ENCODE data around the gene NEK6. TPM values are rescaled to one million over a fixed set of nuclear protein-coding genes. Genes with fewer than 3 reads are reported as not detected.

The NEK6 gene
- polyA plus RNA-seq, 1 donor from 2014 or later = 76.2 TPM

- peak overlapping the region in 1 of 3 donors; percentile 42 for H3K27ac Mint-ChIP-seq
- no peaks in the 10 kb centered on the region for H3K27me3 Mint-ChIP-seq
- H3K9me3 Mint-ChIP-seq = no peaks in the 10 kb centered on the region
- H3K4me1 Mint-ChIP-seq = peaks cover 10 to 19% (median 10%) of the 10 kb centered on the region in 3 donors
- no peaks in the 10 kb centered on the region for H3K36me3 Mint-ChIP-seq
- H3K4me3 Mint-ChIP-seq = no peak overlapping the region
Measured at GRCh38 chr9:124329206-124329792, 71.5 kb downstream of the NEK6 start.

- Mint-ChIP-seq H3K27ac (peak overlapping the region; percentile 73 to 80 (median 75)), H3K4me3 (peak overlapping the region in 1 of 4 donors; percentile 70), H3K9me3 (no peaks in the 10 kb centered on the region)
Measured at GRCh38 chr9:124330011-124330697, 72.4 kb downstream of the NEK6 start.

GRCh38 chr9:124331580-124331979 is 73.8 kb downstream of the NEK6 start:
- H3K27me3 Mint-ChIP-seq = no peaks in the 10 kb centered on the region
- no peak overlapping the region for H3K4me3 Mint-ChIP-seq
- no peaks in the 10 kb centered on the region for H3K9me3 Mint-ChIP-seq
- H3K36me3 Mint-ChIP-seq = no peaks in the 10 kb centered on the region
- H3K4me1 Mint-ChIP-seq = peaks cover 0 to 5% (median 0%) of the 10 kb centered on the region in 3 donors
- peak overlapping the region in 1 of 3 donors; percentile 73 for H3K27ac Mint-ChIP-seq

More at GRCh38 chr9:124330011-124330697, 72.4 kb downstream of the NEK6 start:
- Mint-ChIP-seq H3K4me1 (peaks cover 5 to 10% (median 6%) of the 10 kb centered on the region in 3 donors), H3K27me3 (no peaks in the 10 kb centered on the region), H3K36me3 (no peaks in the 10 kb centered on the region)

- H3K4me3 Mint-ChIP-seq = no peak overlapping the region
- H3K4me1 Mint-ChIP-seq = peaks cover 0 to 5% (median 0%) of the 10 kb centered on the region in 3 donors
- H3K27ac Mint-ChIP-seq = peak overlapping the region in 2 of 3 donors; percentile 67 to 73
- H3K36me3 Mint-ChIP-seq = peaks cover under 1% of the 10 kb centered on the region
- no peaks in the 10 kb centered on the region for H3K27me3 Mint-ChIP-seq
- no peaks in the 10 kb centered on the region for H3K9me3 Mint-ChIP-seq
Measured at GRCh38 chr9:124332361-124333202, 74.8 kb downstream of the NEK6 start.

- Mint-ChIP-seq H3K9me3 (no peaks in the 10 kb centered on the region), H3K27ac (peak overlapping the region in 1 of 3 donors; percentile 67), H3K36me3 (peaks cover 3% of the 10 kb centered on the region), H3K27me3 (no peaks in the 10 kb centered on the region), H3K4me3 (no peak overlapping the region), H3K4me1 (peaks cover 0 to 5% (median 0%) of the 10 kb centered on the region in 3 donors)
Measured at GRCh38 chr9:124333203-124333579, 75.4 kb downstream of the NEK6 start.

GRCh38 chr9:124334568-124335319 is 77.0 kb downstream of the NEK6 start:
- Mint-ChIP-seq H3K4me1 (peaks cover 0 to 5% (median 0%) of the 10 kb centered on the region in 3 donors), H3K27me3 (no peaks in the 10 kb centered on the region), H3K4me3 (no peak overlapping the region), H3K27ac (peak overlapping the region in 1 of 3 donors; percentile 64), H3K36me3 (peaks cover 3% of the 10 kb centered on the region), H3K9me3 (no peaks in the 10 kb centered on the region)

GRCh38 chr9:124335320-124335707 is 77.6 kb downstream of the NEK6 start:
- Mint-ChIP-seq H3K36me3 (peaks cover 3% of the 10 kb centered on the region), H3K27me3 (no peaks in the 10 kb centered on the region), H3K27ac (peak overlapping the region in 1 of 3 donors; percentile 64), H3K4me1 (peaks cover 0 to 5% (median 0%) of the 10 kb centered on the region in 3 donors), H3K9me3 (no peaks in the 10 kb centered on the region), H3K4me3 (no peak overlapping the region)

GRCh38 chr9:124337562-124337961 is 79.8 kb downstream of the NEK6 start:
- Mint-ChIP-seq H3K4me3 (no peak overlapping the region), H3K27ac (peak overlapping the region in 1 of 3 donors; percentile 73), H3K9me3 (no peaks in the 10 kb centered on the region), H3K4me1 (peaks cover 0 to 3% (median 0%) of the 10 kb centered on the region in 3 donors), H3K36me3 (peaks cover 3% of the 10 kb centered on the region), H3K27me3 (no peaks in the 10 kb centered on the region)

GRCh38 chr9:124339603-124340146 is 81.9 kb downstream of the NEK6 start:
- H3K4me1 Mint-ChIP-seq = no peaks in the 10 kb centered on the region
- H3K36me3 Mint-ChIP-seq = peaks cover 3% of the 10 kb centered on the region
- no peaks in the 10 kb centered on the region for H3K27me3 Mint-ChIP-seq
- no peak overlapping the region for H3K27ac Mint-ChIP-seq
- H3K4me3 Mint-ChIP-seq = no peak overlapping the region
- H3K9me3 Mint-ChIP-seq = no peaks in the 10 kb centered on the region

- no peaks in the 10 kb centered on the region for H3K4me1 Mint-ChIP-seq
- H3K27ac Mint-ChIP-seq = peak overlapping the region in 1 of 3 donors; percentile 78
- no peaks in the 10 kb centered on the region for H3K27me3 Mint-ChIP-seq
- H3K36me3 Mint-ChIP-seq = peaks cover 3% of the 10 kb centered on the region
- no peaks in the 10 kb centered on the region for H3K9me3 Mint-ChIP-seq
- H3K4me3 Mint-ChIP-seq = peak overlapping the region in 1 of 4 donors; percentile 71
Measured at GRCh38 chr9:124340219-124341069, 82.7 kb downstream of the NEK6 start.

- H3K27me3 Mint-ChIP-seq = no peaks in the 10 kb centered on the region
- no peak overlapping the region for H3K4me3 Mint-ChIP-seq
- peaks cover 3% of the 10 kb centered on the region for H3K36me3 Mint-ChIP-seq
- no peaks in the 10 kb centered on the region for H3K9me3 Mint-ChIP-seq
- H3K4me1 Mint-ChIP-seq = no peaks in the 10 kb centered on the region
- H3K27ac Mint-ChIP-seq = peak overlapping the region in 2 of 3 donors; percentile 43 to 78
Measured at GRCh38 chr9:124341455-124342170, 83.9 kb downstream of the NEK6 start.

GRCh38 chr9:124342402-124342775 is 84.6 kb downstream of the NEK6 start:
- Mint-ChIP-seq H3K27ac (no peak overlapping the region), H3K9me3 (no peaks in the 10 kb centered on the region), H3K4me1 (no peaks in the 10 kb centered on the region), H3K27me3 (no peaks in the 10 kb centered on the region), H3K36me3 (peaks cover 3% of the 10 kb centered on the region), H3K4me3 (no peak overlapping the region)

GRCh38 chr9:124342776-124343485 is 85.2 kb downstream of the NEK6 start:
- Mint-ChIP-seq H3K27ac (peak overlapping the region in 1 of 3 donors; percentile 53), H3K27me3 (no peaks in the 10 kb centered on the region)

More at GRCh38 chr9:124342776-124343485, 85.2 kb downstream of the NEK6 start:
- Mint-ChIP-seq H3K36me3 (no peaks in the 10 kb centered on the region), H3K4me1 (no peaks in the 10 kb centered on the region), H3K9me3 (no peaks in the 10 kb centered on the region), H3K4me3 (no peak overlapping the region)
